GM12878 (cell line): ENCODE results near the gene TP53INP2. TPM values are rescaled to one million over a fixed set of nuclear protein-coding genes. Genes with fewer than 3 reads are reported as not detected.

Experiments used
- BRCA1 ChIP-seq: IDR thresholded peaks from 2 replicates; pipeline ENCODE4 v1.6.1; 2011; ENCODE audit warnings: low read depth, low read length, improper control_type of control experiment
- CREB1 ChIP-seq: IDR thresholded peaks from 2 replicates; pipeline ENCODE4 v1.6.1; 2012; ENCODE audit warnings: low read depth, mild to moderate bottlenecking, inconsistent platforms
- E4F1 ChIP-seq: fragments of 450-650 bp; IDR thresholded peaks from 2 replicates; pipeline ENCODE4 v1.6.1; 2018; ENCODE audit warnings: borderline replicate concordance, mild to moderate bottlenecking; ENCODE audit not compliant: partially characterized antibody
- HDGF ChIP-seq: fragments of 450-650 bp; IDR thresholded peaks from 2 replicates; pipeline ENCODE4 v1.6.1; 2016; ENCODE audit warnings: antibody characterized with exemption
- IRF3 ChIP-seq: fragments of 450-650 bp; IDR thresholded peaks from 2 replicates; pipeline ENCODE4 v1.6.1; 2014; ENCODE audit warnings: mild to moderate bottlenecking
- MEF2A ChIP-seq: IDR thresholded peaks from 2 replicates; pipeline ENCODE4 v1.6.1; 2011; ENCODE audit warnings: low read depth, mild to moderate bottlenecking, low read length, moderate library complexity; ENCODE audit not compliant: insufficient read depth
- MLLT1 ChIP-seq: fragments of 450-650 bp; IDR thresholded peaks from 2 replicates; pipeline ENCODE4 v1.6.1; 2016; ENCODE audit warnings: mild to moderate bottlenecking
- MTA2 ChIP-seq: fragments of 450-650 bp; IDR thresholded peaks from 2 replicates; pipeline ENCODE4 v1.6.1; 2016; ENCODE audit warnings: low read depth, mild to moderate bottlenecking, moderate library complexity
- PML ChIP-seq: IDR thresholded peaks from 2 replicates; pipeline ENCODE4 v1.6.1; 2012; ENCODE audit warnings: low read length, inconsistent platforms
- RBBP5 ChIP-seq: fragments of 200-600 bp; sonication (generic); conservative IDR thresholded peaks from 2 replicates; pipeline ENCODE4 v1.6.1; 2016
- SMAD1 ChIP-seq: fragments of 450-650 bp; IDR thresholded peaks from 2 replicates; pipeline ENCODE4 v1.6.1; 2018; ENCODE audit warnings: mild to moderate bottlenecking, low read depth; ENCODE audit not compliant: partially characterized antibody
- SMAD5 ChIP-seq: IDR thresholded peaks from 2 replicates; pipeline ENCODE4 v1.6.1; 2016; ENCODE audit warnings: antibody characterized with exemption, low read depth
- SMARCA5 ChIP-seq: fragments of 450-650 bp; IDR thresholded peaks from 2 replicates; pipeline ENCODE4 v1.6.1; 2017; ENCODE audit warnings: mild to moderate bottlenecking
- SUZ12 ChIP-seq: fragments of 200-600 bp; sonication (generic); IDR thresholded peaks from one replicate; pipeline ENCODE4 v1.6.1; 2018; ENCODE audit warnings: antibody characterized with exemption, mild to moderate bottlenecking; ENCODE audit not compliant: unreplicated experiment
- TARDBP ChIP-seq: IDR thresholded peaks from 2 replicates; pipeline ENCODE4 v1.6.1; 2016; ENCODE audit warnings: borderline replicate concordance
- polyA plus RNA-seq, 11 experiments: library from polyadenylated mRNA; depleted of rRNA in 4 of 11; unstranded in 6 of 11; stranded (reverse) in 5 of 11; fragments of >200 nt; fragmentation: Nextera tagmentation in 4 of 11; fragmentation: Illumina TruSeq in 1 of 11; extraction: Ambion mirVana in 4 of 11; extraction: Trizol in 1 of 11; gene quantifications; 1 replicate in 1 of 11; 2 replicates in 10 of 11; pipeline versions ENCODE4 v1.2.1 to v1.2.3, GENCODE V29; 2011 to 2016; ENCODE audit warnings: inconsistent platforms in 2 of 11, missing spikeins in 2 of 11, low read depth in 1 of 11
- total RNA-seq, 4 experiments: library from RNA; depleted of rRNA in 3 of 4; stranded (reverse); fragments of >200 nt in 3 of 4; fragmentation: Illumina TruSeq in 1 of 4; extraction: Trizol in 1 of 4; gene quantifications; 2 replicates each; pipeline versions ENCODE4 v1.2.1 to v1.2.3, GENCODE V29; 2013 to 2021
- TF ChIP-seq, protein P1 (sequence below): fragments of 450-650 bp; formaldehyde crosslinking; IDR thresholded peaks from 2 replicates; pipeline ENCODE4 v1.4.0; 2020; ENCODE audit warnings: mild to moderate bottlenecking, moderate library complexity

TP53INP2 gene
- total and polyA plus RNA-seq, 10 of the 15 experiments (the other 5 are each of a cell fraction or from before 2014, with no cell fraction given) = 2.8 to 16.0 (median 4.0) TPM

GRCh38 chr20:34755367-34755766 lies 51.2 kb downstream of the TP53INP2 start (continued):
- TF ChIP-seq PML (0 out of 2 replicates have a peak, but pooled peaks have one; percentile 45), MLLT1 (no peak), MTA2 (peak; percentile 91), SUZ12 (no peak), HDGF (no peak), SMAD5 (no peak), SMAD1 (no peak), BRCA1 (no peak), MEF2A (peak; percentile 99), TARDBP (no peak), RBBP5 (no peak), E4F1 (no peak), IRF3 (no peak), SMARCA5 (no peak), CREB1 (0 out of 2 replicates have a peak, but pooled peaks have one; percentile 41)
- TF ChIP-seq, protein P1, sequence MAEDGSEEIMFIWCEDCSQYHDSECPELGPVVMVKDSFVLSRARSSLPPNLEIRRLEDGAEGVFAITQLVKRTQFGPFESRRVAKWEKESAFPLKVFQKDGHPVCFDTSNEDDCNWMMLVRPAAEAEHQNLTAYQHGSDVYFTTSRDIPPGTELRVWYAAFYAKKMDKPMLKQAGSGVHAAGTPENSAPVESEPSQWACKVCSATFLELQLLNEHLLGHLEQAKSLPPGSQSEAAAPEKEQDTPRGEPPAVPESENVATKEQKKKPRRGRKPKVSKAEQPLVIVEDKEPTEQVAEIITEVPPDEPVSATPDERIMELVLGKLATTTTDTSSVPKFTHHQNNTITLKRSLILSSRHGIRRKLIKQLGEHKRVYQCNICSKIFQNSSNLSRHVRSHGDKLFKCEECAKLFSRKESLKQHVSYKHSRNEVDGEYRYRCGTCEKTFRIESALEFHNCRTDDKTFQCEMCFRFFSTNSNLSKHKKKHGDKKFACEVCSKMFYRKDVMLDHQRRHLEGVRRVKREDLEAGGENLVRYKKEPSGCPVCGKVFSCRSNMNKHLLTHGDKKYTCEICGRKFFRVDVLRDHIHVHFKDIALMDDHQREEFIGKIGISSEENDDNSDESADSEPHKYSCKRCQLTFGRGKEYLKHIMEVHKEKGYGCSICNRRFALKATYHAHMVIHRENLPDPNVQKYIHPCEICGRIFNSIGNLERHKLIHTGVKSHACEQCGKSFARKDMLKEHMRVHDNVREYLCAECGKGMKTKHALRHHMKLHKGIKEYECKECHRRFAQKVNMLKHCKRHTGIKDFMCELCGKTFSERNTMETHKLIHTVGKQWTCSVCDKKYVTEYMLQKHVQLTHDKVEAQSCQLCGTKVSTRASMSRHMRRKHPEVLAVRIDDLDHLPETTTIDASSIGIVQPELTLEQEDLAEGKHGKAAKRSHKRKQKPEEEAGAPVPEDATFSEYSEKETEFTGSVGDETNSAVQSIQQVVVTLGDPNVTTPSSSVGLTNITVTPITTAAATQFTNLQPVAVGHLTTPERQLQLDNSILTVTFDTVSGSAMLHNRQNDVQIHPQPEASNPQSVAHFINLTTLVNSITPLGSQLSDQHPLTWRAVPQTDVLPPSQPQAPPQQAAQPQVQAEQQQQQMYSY (CRISPR knock-in tag) = no peak
